NCI-H69 (cell line): Measurements from ENCODE around the gene LASP1NB.

ENCODE experiments used
- DNase-seq: peaks from one replicate; lab custom pipeline; 2025; lab: John Stamatoyannopoulos, UW

The LASP1NB gene

DNA sequence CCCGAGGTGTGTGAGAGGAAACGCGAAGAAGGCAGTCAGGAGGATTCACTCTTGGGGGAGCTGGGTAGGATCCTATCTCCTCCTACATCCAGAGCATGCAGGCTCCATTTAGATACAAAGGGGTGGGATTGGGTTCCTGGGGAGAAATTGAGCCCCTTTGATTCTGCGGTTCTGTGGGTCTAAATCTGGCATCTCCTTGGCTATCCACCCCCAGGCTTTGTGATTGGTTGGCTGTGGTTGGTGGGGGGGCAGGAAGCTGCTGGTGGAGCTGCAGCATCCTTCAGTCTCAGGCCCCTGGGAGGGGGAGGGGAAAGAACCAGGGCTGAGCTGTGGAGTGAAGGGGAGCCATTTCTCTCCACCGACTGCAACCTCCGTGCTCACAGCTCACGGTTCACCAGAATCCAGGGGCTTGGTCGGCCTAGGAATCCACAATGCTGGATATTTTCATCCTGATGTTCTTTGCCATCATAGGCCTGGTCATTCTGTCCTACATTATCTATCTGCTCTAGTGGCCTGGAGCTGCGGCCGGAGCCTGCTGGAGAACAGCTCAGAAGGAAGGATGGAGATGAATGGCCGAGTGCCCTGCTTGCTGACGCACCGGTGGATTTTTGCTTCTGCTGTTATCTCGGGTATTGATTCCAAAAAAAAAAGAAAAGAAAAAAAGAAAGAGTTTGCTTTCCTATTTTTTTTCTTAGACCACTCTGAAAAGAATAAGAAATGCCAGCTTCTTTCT, at the start of gene LASP1NB:
Gene LASP1NB (plus strand): TSS at position 352 of the 733 bp plus-strand sequence.
- no peak for DNase-seq

DNA sequence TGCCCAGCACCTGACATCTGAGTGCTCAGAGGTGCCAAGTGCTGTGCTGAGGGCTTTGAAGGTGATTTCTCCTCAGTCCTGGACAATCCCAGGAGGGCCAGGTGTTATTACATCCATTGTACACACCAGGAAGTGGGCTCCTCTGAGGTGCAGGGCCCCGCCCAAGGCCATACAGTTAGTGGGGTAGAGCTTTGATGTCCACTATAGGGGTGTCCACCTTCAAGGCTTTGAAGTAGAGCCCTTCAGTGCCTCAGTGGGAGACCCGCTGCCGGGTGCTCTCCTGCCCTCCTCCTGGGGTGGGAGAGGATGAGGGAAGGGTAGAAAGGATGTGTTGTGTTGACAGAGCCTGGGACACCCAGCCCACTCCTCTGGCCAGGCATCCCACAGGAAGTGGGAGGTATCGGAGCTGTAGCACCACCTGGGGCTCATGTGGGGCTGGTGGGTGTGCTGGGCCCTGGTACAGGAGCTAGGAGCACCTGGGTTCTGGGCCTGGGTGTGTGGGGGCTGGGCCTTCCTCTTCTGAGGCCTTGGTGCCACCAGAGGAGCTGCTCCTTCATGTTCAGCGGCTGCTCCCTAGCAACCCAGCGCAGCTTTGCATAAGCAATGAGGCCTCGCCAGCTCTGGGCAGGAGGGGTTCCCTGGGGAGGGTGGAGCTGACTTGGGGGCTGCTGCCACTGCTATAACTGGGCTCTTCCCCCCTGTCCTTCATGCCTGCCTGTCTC, 48.1 kb upstream of the LASP1NB start:
- DNase-seq = peak; percentile 60

- peak; percentile 16 for DNase-seq
Observed at GRCh38 chr17:38879878-38880665, 45.3 kb upstream of the LASP1NB start.

GRCh38 chr17:38881600-38882191, 43.7 kb upstream of the LASP1NB start:
- peak; percentile 29 for DNase-seq

DNA sequence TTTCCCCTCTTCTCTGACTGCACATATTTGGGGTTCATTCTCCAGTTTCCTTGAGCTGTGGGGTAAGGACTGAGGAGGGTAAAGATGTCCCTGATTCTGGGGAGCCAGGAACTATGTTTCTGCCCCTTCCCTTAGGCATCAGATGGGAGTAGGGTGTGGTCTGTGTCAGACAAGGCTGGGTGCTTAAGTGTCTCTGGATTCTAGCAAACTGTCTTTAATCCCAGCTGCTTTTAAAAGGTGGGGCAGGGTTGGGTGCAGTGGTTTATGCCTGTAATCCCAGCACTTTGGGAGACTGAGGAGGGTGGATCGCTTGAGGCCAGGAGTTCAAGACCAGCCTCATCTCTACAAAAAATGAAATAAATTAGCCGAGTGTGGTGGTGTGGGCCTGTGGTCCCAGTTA, 42.5 kb upstream of the LASP1NB start:
- DNase-seq = no peak

DNA sequence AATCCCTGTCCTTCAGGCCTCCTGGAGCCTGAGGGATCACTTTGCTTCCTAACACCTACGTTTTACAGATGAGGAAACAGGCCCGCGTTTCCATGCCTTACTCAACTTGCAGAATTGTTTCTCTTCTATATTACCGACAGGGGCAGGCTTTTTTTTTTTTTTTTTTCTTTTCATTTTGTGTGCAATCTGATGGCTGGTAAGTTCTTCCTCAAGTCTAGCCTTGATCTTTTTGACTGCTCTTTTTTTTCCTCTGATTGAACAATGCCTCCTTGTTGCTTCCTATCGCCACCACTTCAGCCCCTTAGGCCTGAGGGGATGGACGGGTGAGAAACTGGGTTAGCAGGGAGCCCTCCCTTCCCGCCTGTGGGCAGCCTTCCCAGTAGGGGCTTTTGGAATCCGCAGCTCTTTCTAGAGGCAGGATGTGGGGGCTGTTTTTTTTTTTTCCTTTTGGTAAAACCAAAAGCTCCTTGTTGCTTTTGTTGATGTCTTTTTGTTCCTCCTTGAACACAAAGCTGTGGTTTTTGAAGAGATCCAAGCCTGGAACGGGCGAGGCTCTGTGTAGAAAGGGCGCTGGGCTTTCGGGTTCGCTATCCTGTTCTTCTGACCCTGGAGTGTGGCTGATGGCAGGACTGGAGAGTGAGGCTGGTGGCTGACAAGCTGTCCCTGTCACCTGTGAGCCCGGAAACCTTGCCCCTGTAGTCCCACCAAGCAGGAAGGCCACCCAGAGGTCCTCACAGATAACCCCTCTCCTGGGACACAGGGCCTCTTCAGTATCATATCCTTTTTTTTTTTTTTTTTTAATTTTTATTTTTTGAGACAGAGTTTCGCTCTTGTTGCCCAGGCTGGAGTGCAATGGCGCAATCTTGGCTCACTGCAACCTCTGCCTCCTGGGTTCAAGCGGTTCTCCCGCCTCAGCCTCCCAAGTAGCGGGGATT, 41.6 kb upstream of the LASP1NB start:
- no peak for DNase-seq

- no peak for DNase-seq
Observed at GRCh38 chr17:38885044-38885727, 40.2 kb upstream of the LASP1NB start.

- DNase-seq = no peak
Observed at GRCh38 chr17:38885728-38886642, 39.4 kb upstream of the LASP1NB start.

- DNase-seq = no peak
Observed at GRCh38 chr17:38886643-38887010, 38.8 kb upstream of the LASP1NB start.

DNA sequence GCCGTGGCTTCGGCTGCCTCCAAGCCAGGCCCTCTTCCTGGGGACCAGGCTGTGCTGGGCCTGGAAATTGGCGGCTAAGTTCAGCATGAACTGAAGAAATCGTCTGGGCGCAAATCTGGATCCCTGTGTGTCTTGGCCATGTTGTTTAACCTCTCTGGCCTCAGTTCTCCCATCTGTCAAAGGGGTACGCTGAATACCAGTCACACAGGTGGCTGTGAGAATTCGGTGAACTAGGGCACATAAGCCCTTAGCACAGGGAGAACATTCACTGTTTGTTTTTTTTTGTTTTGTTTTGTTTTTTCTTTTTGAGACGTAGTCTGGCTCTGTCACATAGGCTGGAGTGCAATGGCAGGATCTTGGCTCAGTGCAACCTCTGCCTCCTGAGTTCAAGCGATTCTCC, 36.6 kb upstream of the LASP1NB start:
- no peak for DNase-seq

- no peak for DNase-seq
Observed at GRCh38 chr17:38889745-38890409, 35.5 kb upstream of the LASP1NB start.

DNA sequence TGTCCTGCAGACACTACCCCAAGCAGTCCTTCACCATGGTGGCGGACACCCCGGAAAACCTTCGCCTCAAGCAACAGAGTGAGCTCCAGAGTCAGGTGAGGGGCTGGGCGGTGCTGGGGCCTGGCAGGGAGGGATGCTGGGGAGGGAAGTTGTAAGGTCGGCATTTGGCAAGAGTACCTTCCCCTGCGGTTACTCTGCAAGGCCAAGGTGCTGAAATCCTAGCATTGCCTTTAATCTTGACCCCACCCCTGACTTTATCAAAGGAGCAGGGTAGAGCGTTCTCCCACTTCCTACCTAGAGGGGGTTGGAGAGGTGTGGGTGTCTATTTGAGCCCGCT, 35.0 kb upstream of the LASP1NB start:
- no peak for DNase-seq

DNA sequence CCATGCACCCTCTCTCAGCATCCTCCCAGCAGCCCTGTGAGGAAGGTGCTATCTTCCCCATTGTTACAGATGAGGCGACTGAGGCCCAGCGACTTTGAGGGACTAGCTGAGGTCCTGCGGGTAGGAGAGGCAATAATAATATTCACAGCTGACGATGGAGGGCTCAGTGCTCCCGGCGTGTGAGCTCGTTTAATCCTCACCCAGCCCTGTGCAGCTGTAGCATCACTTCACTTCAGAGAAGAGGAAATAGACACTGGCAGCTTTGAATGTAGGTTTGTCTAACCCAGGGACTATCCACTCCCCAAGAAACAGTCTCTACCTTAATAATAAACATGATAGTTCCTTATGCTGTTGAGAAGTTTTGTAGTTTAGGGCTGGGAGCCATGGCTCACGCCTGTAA, 34.0 kb upstream of the LASP1NB start:
- DNase-seq = no peak

DNA sequence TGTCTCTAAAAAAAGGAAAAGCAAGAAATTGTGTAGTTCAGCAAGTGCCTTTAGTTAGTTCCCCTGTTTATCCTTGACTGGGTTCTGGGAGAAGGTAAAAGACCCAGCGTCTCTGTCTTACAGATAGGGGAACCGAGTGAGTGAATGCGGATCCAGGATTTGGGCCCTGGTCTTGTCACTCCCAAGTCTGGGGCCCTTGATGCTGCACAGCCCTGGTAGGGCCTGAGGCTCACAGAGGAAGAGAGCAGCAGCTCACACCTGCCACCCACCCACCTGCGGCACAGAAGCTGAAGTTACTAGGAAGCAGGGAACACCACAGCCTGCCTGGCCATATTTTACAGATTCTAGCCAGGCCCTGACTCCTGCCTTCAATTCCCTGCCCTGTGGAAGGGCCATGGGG, 33.3 kb upstream of the LASP1NB start:
- no peak for DNase-seq

DNA sequence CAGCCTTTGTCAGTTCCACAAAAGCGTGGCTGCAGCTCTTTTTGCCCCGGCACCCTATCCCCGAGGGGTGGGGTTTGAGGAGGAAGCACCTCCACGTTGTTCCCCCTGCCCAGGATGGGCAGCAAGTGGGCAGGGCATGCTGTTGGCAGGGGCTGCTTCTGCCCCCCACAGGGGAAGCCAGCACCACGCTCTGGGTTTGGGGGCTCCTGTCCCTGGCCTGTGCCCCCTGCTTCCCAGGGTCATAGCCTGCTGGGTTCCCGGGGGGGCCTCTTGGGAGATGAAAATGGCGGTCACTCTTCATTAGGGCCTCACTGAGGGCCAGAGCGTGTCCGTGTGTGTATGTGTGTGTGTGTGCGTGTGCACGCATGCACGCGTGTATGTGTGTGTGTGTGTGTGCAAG, 32.8 kb upstream of the LASP1NB start:
- no peak for DNase-seq

DNA sequence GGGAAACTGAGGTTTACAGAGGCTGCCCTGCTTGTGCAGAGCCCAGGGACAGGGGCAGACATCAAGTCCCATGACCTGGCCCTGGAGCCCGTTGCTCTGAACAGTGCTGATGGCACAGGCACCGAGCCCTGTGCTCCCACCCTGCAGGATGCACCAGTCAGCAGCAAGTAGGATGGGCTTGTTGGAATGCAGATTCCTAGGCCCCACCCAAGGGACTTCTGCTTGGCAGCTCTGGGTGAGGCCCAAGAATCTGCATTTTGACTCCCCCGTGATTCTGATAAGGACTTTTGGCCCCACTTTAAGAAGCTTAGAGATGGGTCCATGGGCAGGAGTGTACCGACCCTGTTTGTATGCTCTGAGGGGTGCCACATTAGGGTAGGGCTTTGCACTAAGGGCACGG, 32.3 kb upstream of the LASP1NB start:
- no peak for DNase-seq

GRCh38 chr17:38893607-38894006, 31.8 kb upstream of the LASP1NB start:
- DNase-seq = no peak

DNA sequence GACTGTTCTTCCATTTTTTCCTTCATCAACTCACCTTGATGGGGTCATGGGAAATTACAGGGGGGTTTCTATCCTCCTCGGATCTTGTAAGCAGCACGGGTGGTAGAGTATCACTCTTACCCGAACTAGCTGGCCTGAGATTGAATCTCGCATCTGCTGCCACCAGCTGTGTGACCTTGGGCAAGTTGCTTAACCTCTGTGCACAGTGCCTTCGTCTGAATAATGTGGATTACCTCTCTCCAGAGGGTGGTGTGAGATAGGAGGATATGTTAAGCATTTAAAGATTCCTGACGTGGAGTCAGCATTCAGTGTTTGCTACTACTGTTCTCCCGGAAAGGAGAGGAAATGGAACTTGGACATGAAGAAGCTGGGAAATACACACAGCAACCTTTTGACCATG, 31.1 kb upstream of the LASP1NB start:
- no peak for DNase-seq

DNA sequence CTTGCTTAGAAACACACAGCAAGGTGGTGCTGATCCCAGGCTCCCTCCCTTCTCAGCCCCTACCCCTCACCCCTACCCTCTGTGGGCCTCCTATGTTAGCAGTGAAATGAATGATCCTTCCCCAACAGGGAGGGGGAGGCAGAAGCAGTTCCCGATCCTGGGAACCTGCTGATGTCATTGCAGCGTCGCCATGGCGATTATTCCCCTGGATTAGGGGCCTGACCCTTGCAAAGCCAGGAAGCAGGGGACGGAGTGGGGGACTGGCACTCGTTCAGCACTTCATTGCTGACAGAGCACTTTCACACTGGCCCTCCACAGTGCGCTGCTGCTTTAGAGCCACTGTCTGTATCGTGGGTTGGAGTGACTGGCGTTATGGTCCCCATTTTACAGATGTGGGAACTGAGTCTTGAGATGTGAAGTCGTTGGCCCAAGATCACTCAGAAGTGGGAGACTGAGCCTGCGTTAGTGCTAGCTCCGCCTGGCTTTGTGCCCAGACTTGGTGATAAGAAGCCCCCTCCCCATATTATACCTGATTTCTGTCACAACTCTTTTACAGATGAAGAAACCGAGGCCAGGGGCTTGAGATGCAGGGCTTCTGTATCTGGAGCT, 29.0 kb upstream of the LASP1NB start:
- DNase-seq = no peak
